IPS-18c (cell line): ENCODE measurements around the gene POLN.
"Not testable (repeated sequence)": the region's sequence is repeated elsewhere in the genome, so short reads cannot be mapped to it uniquely, and the experiment has no call there.

ENCODE experiments used
- H3K4me3 ChIP-seq: 2 replicates; pipeline ENCODE4 v1.7.0; 2013; ENCODE audit warnings: low read depth, mild to moderate bottlenecking, low read length, moderate library complexity; ENCODE audit not compliant: insufficient read depth
- H3K9me3 ChIP-seq: one replicate; pipeline ENCODE4 v1.6.1; 2013; ENCODE audit warnings: mild to moderate bottlenecking, low read length, moderate library complexity; ENCODE audit not compliant: control insufficient read depth, insufficient read depth

The POLN gene

DNA sequence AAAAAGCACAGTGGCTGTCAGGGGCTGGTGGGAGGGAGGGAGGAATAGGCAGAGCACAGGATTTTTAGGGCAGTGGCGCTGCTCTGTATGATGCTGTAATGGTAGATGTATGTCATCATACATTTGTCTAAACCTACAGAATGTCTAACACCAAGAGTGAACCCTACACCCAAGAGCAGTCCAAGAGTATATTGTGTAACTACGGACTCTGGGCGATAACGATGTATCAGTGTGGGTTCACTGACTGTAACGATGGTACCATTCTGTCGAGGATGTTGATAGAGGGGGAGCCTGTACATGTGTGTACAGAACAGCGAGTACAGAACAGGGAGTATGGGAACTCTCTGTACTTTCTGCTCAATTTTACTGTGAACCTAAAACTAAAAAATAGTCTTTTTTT, 76.5 kb downstream of the POLN start:
- Histone ChIP-seq H3K4me3 (no peak overlapping the region), H3K9me3 (no peaks in the 10 kb centered on the region)

DNA sequence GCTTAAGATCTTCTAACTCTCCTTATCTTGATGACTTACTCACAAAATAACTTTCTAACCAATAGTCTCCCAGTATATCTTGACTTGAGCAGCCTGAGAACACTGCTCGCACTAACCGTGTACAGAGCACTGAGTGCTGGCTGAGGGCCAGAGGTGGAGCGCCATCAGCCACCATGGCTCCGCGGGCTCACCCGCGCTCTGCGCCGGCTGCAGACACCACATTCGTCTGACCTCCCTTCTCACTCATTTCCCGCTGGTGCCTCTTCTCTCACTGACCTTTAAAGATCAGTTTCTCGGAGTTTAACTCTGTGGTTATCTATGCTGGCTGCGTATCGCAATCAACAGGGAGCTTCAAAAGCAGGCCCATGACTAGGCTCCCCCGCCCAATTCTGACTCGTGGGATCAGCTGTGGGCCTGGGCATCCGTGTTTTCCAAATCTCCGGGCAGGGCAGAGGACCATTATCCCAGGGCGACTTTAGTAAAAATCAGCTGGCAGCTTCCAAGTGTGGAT, 78.6 kb downstream of the POLN start:
- H3K9me3 ChIP-seq = no peaks in the 10 kb centered on the region
- H3K4me3 ChIP-seq = no peak overlapping the region

DNA sequence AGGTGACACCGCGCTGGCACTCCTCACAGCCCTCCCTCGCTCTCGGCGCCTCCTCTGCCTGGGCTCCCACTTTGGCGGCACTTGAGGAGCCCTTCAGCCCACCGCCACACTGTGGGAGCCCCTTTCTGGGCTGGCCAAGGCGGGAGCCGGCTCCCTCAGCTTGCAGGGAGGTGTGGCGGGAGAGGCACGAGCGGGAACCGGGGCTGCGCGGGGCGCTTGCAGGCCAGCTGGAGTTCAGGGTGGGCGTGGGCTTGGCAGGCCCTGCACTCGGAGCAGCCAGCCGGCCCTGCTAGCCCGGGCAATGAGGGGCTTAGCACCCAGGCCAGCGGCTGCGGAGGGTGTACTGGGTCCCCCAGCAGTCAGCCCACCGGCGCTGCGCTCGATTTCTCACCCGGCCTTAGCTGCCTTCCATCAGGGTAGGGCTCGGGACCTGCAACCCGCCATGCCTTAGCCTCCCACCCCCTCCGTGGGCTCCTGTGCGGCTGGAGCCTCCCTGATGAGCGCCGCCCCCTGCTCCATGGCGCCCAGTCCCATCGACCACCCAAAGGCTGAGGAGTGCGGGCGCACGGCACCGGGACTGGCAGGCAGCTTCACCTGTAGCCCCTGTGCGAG, 80.7 kb downstream of the POLN start:
- H3K9me3 ChIP-seq, H3K4me3 ChIP-seq: not testable (repeated sequence)

DNA sequence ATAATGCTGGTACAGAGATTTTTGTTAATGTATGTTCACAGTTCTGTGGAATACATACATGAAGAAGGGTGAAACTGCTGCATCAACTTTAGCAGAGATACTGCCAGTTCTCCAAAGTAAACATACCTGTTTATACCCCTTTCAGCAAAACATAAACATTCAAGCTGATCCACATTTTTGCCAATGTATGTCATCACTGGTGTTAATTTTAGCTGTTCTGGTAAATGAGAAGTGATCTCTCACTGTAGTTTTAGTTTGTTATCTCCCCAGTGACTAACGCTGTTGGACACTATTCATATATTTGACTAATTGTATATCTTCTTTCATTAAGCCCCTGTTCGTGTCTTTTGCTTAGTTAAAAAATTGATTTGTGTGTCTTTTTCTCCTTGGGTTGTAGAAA, 82.0 kb downstream of the POLN start:
- no peak overlapping the region for H3K4me3 ChIP-seq

DNA sequence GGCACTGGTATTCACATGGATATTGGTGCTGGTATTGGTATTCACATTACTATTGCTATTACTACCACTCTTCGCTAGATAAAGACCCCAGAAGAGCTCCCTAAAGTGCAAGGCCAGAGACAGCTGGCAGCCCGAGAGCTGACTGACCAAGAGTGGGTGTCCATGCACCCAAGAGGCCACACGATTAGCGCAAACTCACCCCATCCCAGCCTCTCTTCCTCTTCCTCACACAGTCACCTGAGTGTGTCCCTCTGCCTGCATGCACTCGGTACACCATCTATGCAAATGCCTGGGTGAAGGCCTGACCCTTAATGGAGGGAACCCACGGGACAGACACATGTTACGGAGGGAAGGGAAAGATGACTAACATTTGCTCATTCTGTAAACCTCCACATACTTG, 86.7 kb downstream of the POLN start:
- Histone ChIP-seq H3K4me3 (no peak overlapping the region), H3K9me3 (no peaks in the 10 kb centered on the region)

More for the DNA sequence above, 82.0 kb downstream of the POLN start:
- no peaks in the 10 kb centered on the region for H3K9me3 ChIP-seq

DNA sequence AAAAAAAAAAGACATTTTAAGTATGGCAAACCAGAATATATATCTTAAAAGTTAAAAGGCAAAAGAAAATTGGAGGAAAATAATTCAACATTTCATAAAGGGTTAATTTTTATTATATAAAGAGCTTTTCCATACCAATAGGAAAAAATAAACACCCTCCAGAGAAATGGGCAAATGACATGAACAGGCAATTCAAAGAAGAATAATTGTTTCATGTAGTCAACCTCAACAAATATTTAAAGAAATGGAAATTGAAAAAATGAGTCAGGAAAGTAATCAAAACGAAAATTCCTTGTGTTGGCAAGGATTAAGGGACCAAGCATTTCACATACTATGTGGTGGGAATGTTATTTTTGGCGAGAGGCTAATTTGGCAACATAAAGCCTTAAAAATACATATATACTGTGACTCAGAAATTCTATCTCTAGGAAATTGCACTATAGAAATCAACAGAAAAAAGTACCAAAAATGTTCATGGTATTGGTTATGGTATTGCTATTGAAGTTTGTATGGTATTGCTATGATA, 87.6 kb downstream of the POLN start:
- H3K4me3 ChIP-seq = no peak overlapping the region
- H3K9me3 ChIP-seq = no peaks in the 10 kb centered on the region

DNA sequence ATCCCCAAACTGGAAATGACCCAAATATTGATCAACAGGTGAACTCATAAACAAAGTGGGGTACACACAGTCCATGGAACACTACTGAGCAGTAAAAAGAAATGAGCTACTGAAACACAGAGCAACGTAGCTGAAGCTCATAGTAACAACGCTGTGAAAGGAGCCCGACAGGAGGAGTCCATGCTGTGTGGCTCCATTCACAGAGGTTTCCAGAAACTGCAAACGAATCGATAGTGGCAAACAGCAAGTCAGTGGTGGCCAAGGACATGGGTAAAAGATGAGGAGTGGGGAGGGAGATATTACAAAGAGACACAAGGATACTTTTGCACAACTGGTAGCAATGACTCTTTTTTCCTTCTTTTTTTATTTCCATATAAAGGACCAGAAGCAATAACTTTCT, 90.4 kb downstream of the POLN start:
- no peaks in the 10 kb centered on the region for H3K9me3 ChIP-seq
- no peak overlapping the region for H3K4me3 ChIP-seq

DNA sequence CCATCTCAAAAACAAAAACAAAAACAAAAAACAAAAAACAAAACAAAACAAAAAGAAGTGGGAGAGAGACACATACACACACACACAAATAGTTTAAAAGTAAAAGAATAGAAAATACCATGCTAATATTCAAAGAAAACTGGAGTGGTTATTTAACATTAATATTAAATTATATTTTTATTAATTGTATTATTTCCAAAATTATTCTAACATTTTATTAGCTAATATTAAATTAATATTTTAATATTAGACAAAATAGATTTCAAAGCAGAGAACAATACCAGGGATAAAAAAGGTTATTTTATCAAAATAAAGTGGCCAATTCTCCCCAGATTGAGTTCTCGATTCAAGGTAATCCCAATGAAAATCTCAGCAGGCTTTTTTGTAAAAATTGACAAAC, 91.8 kb downstream of the POLN start:
- no peak overlapping the region for H3K4me3 ChIP-seq
- no peaks in the 10 kb centered on the region for H3K9me3 ChIP-seq

DNA sequence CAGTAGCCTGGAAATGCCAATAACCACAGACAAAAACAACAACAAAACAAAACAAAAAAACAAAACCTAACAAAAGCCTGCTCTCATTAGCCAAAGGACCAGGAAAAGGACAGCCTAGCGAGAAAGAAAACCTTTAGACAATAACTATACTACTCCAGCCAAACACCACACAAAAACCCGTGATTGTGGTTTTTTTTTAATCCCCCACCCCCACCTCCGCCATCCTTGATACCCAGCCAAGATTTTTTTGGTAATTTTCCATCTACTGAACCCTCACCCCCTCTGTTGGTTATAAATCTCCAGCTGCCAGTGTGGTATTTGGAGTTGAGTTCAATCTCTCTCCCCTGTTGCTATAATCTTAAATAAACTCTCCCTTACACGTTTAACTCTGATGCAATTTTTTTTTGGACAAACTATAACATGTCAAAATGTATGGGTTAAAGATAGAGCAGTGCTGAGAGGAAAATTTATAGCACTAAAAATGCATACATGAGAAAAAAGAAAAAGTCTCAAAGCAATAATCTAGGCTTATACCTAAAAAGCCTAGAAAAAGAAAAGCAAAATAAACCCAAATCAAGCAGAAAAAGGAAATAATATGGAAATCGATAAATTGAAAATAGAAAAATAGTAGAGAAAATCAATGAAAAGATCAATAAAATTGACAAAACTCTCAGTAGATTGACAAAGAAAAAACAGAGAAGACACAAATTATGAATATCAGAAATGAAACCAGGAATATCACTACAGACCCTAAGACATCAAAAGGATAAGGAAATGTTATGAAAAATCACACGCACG, 99.1 kb downstream of the POLN start:
- no peak overlapping the region for H3K4me3 ChIP-seq
- H3K9me3 ChIP-seq = no peaks in the 10 kb centered on the region

DNA sequence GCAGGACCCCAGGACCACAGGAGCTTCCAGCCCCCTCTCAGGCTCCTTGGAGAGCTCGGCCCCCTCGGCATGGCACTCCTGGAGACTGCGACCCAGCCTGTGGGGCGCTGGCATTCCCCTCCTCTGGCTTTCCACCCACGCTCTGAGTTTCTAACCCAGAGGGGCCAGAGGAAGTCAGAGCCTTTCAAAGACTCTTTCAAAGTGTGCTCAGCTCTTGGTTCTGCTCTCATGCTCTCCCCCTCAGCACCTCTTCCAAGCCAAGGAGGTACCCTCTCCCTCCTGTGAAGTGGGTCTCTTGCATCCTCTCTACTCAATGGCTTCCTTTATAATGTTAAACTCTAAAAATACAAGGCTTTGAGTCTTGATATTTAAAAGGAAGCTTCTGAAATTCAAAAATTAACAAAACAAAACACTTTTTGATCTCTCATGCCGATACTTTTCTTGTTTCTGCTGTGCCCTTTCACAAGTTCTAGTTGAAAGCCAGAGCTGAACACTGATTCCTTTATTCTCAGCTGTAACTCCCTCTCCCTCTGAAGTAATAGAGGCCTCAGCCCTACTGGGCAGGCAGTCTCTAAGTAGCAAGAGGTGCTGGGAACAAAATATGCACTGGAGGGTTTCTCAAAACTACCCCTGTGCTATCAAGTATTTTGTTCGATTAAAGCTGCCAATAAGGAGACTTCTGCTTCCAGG, 100.0 kb downstream of the POLN start:
- Histone ChIP-seq H3K4me3 (no peak overlapping the region), H3K9me3 (no peaks in the 10 kb centered on the region)

DNA sequence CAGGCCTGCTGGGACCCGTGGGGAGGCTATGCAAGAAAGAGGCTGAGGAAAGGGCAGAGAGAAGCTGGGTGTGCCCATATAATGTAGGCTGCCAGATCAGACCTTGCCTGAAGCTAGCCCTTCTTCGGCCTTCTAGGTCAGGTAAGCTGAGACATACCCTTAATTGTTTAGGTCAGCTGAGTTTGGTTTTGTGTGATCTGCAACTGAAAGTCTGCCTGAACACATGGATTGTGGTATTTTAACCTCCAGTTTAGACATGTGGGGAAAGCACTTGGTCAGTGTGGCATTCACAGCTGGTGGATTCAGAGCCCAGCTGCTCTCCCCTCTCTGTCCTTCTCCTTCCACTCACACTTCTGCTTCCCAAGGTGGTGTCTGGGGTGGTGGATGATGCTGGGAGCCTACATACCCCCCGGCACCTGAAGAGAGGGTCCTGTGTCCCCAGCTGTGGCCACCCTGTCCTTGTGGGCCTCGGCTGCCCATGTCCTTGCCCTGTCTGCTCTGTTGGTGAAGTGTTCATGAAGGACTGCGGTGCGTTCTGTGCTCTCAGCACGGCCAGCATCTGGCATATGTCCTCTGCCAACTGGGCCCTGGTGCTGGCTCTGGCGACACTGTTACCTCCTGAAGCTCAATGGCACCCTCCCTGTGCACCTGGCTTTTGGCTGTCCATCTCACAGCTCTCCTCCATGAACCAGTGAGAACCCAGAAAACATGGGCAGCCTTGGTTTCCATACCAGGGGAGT, 100.7 kb downstream of the POLN start:
- Histone ChIP-seq H3K4me3 (no peak overlapping the region), H3K9me3 (no peaks in the 10 kb centered on the region)

DNA sequence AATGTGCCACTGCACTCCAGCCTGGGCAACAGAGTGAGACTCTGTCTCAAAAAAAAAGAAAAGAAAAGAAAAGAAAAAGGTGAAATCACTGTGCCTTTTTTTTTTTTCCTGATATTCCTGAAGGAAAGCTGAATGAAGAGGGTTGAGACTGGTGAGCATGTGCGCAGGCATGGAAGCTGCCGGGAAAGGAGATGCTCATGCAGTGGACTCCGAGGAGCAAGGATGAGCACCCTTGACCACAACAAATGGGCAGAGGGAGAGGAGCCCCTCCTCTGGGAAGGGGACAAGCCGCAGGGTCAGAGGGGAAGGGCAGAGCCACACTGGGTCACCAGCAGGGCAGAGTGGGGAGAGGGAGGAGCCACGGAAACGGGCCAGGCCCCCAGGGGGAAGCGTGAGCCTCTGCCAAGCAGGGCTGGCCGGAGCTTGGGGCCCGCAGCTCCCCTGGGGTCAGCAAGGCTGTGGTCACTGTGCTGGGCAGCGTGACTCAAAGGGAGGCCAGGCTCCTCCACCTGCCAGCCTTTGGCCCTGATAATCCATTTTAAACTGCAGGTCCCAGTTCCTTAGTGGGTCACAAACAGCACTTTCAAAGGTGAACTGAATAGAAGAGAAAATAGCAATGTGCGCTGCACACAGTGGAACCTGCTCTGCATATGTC, 102.9 kb downstream of the POLN start:
- H3K9me3 ChIP-seq = no peaks in the 10 kb centered on the region
- no peak overlapping the region for H3K4me3 ChIP-seq

DNA sequence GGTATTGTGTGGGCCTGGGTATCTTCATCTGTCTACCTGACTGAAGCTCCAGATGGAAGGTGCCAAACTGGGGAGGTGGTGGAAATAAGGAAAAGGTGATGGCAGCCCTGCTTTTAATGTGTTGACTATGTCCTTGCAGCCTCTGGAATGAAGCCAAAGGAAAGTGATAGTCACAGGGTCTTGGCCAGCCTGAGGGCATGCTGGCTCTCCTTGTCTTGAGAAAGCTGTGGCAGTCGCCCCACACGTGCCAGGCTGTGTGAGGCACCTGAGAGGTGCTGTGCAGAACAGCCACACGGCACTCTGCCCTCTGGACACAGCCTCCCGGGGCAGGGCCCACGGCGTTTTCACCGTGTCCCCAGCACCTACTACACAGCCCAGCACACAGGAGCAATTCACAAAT, 105.2 kb downstream of the POLN start:
- no peak overlapping the region for H3K4me3 ChIP-seq
- H3K9me3 ChIP-seq = peaks cover 2% of the 10 kb centered on the region

DNA sequence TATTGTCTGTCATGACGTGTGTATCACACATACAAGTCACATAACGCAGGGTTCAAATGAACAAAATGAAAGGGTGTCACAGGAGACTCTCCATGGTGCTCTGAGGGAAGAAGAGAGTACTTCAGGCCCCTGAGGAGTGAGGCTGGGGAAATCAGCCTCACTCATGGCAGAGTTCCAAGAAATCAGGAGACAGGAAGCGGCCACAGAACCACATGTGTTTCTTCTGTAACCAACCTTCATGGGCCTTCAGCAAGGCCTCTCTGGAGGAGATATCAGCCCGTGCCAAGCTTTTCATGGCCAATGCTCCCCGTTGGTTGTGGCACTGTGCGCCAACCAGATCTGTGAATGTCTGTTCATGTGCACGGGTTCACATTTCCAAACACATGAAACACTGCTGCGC, 106.8 kb downstream of the POLN start:
- H3K4me3 ChIP-seq = no peak overlapping the region
- H3K9me3 ChIP-seq = peaks cover 2% of the 10 kb centered on the region

DNA sequence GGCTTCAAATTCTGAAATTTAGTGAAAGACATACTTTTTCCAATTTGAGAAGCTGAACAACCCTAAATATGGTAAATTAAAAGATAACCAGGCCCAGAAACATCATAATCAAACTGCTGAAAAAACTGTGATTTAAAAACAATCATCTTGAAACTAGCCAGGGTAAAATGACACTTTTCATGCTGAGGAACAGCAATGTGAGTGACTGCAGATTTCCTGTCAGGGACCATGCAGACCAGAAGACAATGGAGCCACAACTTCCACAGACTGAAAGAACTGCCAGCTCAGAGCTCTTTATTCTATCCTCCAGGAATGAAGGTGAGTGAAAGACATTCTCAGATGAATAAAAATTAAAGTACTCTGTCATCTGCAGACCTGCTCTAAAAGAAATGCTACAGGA, 109.5 kb downstream of the POLN start:
- Histone ChIP-seq H3K9me3 (peaks cover 2% of the 10 kb centered on the region), H3K4me3 (no peak overlapping the region)

DNA sequence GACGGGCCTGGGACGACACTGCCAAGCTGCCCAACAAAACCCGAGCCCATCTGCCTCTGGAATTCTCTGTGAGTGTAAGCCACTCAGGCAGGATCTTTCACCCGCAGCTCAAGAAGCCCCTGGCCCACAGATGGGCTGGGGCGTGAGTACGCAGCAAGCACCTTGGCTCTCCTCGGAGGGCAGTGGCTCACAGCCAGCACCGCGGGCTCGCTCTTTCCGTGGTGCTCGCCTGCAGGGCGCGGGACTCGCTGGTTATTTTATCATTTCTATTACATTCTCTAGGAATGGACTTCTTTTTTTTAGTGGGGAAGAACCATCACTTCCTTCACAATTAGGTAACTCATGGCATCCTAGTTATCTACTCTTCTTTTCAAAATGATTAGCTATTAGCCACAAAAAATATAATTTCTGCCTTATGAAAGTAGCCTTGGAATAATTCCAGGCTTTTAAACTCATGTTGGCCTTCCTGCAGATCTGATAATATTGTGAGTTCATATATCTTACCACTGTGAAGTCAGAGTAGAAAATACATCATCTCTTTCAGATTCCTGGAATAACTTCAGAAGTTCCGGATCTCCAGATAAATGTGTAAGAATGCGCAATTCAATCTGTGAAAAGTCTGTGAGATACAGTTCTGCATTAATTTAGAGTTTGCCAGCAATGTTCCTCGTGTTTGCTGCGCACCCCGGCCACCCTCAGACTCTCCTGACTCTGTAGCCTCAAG, 114.2 kb downstream of the POLN start:
- H3K4me3 ChIP-seq = no peak overlapping the region
- peaks cover 2% of the 10 kb centered on the region for H3K9me3 ChIP-seq
